HepG2 (cell line): Measurements from ENCODE around the gene ALG10B. TPM values are rescaled to one million over a fixed set of nuclear protein-coding genes. Genes with fewer than 3 reads are reported as not detected.

Experiments used
- polyA plus RNA-seq, 8 experiments: library from polyadenylated mRNA; depleted of rRNA in 3 of 8; stranded (reverse) in 7 of 8; unstranded in 1 of 8; fragments of >200 nt; fragmentation: Illumina TruSeq in 4 of 8; extraction: Trizol in 4 of 8; gene quantifications; 2 replicates each; pipeline versions ENCODE4 v1.2.1 to v1.2.3, GENCODE V29; 2011 to 2016; ENCODE audit warnings: low read depth in 4 of 8, missing spikeins in 1 of 8, mixed read lengths in 1 of 8; ENCODE audit not compliant: insufficient read depth in 1 of 8
- small RNA-seq, 3 experiments: library from RNA; depleted of rRNA; stranded (forward); fragments of <200 nt; gene quantifications; one replicate each; pipeline ENCODE3, GENCODE V24; 2012; ENCODE audit warnings: low read depth in 2 of 3, low replicate concordance in 1 of 3; ENCODE audit not compliant: insufficient read length in 3 of 3, insufficient read depth in 2 of 3
- total RNA-seq, 5 experiments: library from RNA; depleted of rRNA; stranded (reverse); fragments of >200 nt; fragmentation: Illumina TruSeq; extraction: Trizol; gene quantifications; 2 replicates each; pipeline ENCODE4 v1.2.3, GENCODE V29; 2016; ENCODE audit warnings: low read depth in 1 of 5

Gene ALG10B
- total and polyA plus RNA-seq, 2 of the 13 experiments (the other 11 are each of a cell fraction or from before 2014, with no cell fraction given): 3.3 to 9.3 TPM

Small RNA genes within 50 kb of the gene (small RNA-seq; reads per million reads assigned to genes)
- 0 reads per million in 3 experiments for gene RF00019
